SK-N-MC (cell line): ENCODE measurements around the gene CERS4.

ENCODE experiments used
- DNase-seq: peaks from one replicate; pipeline ENCODE4 v3.0.0-alpha.2; 2011; ENCODE audit warnings: low read depth, low spot score
- H3K27ac ChIP-seq: fragments of 200-600 bp; sonication (generic); 2 replicates; pipeline ENCODE4 v1.5.1; 2016; ENCODE audit warnings: mixed run types
- H3K36me3 ChIP-seq: fragments of 200-600 bp; sonication (generic); 2 replicates; pipeline ENCODE4 v1.6.1; 2017; ENCODE audit warnings: antibody characterized with exemption, low read length, mixed read lengths; ENCODE audit not compliant: insufficient read depth
- H3K4me3 ChIP-seq: fragments of 200-600 bp; sonication (generic); 2 replicates; pipeline ENCODE4 v1.5.1; 2016
- H3K9ac ChIP-seq: fragments of 200-600 bp; sonication (generic); 2 replicates; pipeline ENCODE4 v1.8.0; 2017; ENCODE audit warnings: mixed run types, mixed read lengths; ENCODE audit not compliant: insufficient read length
- H3K9me3 ChIP-seq: fragments of 200-600 bp; sonication (generic); 2 replicates; pipeline ENCODE4 v1.6.1; 2017; ENCODE audit warnings: low read depth, mild to moderate bottlenecking, antibody characterized with exemption, low read length, moderate library complexity, mixed read lengths
- EZH2 ChIP-seq: fragments of 200-600 bp; sonication (generic); IDR thresholded peaks from one replicate; pipeline ENCODE4 v1.6.1; 2017; ENCODE audit warnings: antibody characterized with exemption
- FOXP2 ChIP-seq: optimal IDR thresholded peaks from 2 replicates; pipeline ENCODE3; 2011; ENCODE audit warnings: mild to moderate bottlenecking, moderate library complexity; ENCODE audit not compliant: insufficient read depth; ENCODE audit errors: extremely low read length, control extremely low read depth
- POLR2AphosphoS5 ChIP-seq: IDR thresholded peaks from 2 replicates; pipeline ENCODE4 v1.6.1; 2012; ENCODE audit warnings: mild to moderate bottlenecking, low read depth, low read length, borderline replicate concordance

The CERS4 gene

DNA sequence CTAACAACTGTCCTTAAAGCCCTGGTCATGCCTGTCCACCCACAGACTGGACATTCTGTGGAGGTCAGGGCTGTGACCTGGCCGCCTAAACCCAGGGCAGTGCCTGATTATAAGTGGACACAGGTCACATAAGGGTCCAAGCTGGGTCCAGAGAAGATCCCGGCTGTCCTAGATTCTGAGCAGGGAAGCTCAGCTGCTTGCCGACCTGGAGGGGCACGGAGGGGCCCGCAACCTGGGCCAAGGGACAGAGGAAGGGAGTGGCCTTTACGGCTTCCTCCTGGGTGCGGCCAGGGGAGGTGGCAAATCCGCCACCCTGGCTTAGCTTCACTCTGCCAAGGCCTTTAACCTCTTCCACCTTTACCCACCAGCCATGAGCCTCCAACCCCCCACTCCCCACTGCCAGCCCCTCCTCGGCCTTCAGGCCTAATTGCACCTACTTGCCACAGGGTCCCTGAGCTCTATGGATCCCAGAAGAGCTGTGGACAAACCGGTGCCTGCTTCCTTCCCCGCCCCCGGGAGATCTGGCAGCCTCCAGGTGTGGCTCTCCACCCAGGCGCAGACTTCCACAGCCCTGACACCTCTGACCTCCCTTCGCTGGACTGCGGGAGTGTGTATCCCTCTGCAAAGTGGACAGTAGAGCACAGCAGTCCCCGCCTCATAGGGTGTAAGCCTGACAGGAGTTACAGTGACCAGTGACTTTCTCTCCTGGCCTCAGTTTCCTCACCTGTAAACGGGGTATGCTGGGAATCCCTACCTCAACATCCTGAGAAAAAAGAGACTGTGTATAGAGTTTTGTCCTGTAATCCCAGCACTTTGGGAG lies 97.3 kb downstream of the CERS4 start:
- Histone ChIP-seq H3K27ac (0 out of 2 replicates have a peak overlapping the region, but pooled peaks have one; percentile 30), H3K36me3 (peaks cover 59% of the 10 kb centered on the region), H3K4me3 (peak overlapping the region; percentile 98), H3K9ac (peak overlapping the region; percentile 87), H3K9me3 (no peaks in the 10 kb centered on the region)
- no peak for DNase-seq
- TF ChIP-seq POLR2AphosphoS5 (no peak), FOXP2 (no peak), EZH2 (no peak)

DNA sequence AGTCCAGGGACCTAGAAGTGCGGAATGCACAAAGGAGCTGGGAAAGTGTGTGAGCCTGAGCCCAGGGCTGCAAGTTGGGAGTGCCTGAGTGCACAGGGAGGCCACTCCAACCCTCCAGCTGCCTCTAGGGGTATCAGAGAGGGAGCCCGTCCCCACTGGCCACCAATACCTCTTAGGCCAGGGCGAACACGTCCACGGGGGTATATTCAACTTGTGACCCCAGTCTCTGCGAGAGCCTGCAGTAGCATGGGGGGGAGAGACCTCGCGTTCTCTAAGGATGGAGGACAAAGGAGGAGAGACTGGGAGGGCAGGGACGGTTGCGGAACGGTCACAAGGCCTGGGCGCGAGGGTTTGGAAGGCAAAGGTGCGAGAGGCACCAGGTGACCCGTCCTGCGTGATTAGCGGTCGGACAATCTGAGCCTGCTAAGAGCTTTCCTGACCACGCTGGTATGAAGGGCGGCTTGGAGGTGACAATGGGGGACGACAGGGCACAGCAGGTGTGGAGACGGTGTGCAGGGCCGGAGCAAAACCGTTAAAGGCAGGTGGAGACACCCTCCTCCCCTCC lies 98.3 kb downstream of the CERS4 start:
- H3K9ac ChIP-seq = peak overlapping the region; percentile 87
- TF ChIP-seq FOXP2 (no peak), EZH2 (no peak), POLR2AphosphoS5 (no peak)
- H3K9me3 ChIP-seq = no peaks in the 10 kb centered on the region
- peak overlapping the region; percentile 77 for H3K27ac ChIP-seq
- DNase-seq = no peak
- H3K36me3 ChIP-seq = peaks cover 56% of the 10 kb centered on the region
- H3K4me3 ChIP-seq = peak overlapping the region; percentile 98

- no peaks in the 10 kb centered on the region for H3K9me3 ChIP-seq
- peak within 1 kb of the TSS; percentile 77 for H3K27ac ChIP-seq
- peaks cover 55% of the 10 kb centered on the region for H3K36me3 ChIP-seq
- DNase-seq = peak; percentile 39
- peak within 1 kb of the TSS; percentile 98 for H3K4me3 ChIP-seq
- TF ChIP-seq POLR2AphosphoS5 (peak; percentile 96), FOXP2 (no peak), EZH2 (no peak)
- H3K9ac ChIP-seq = peak within 1 kb of the TSS; percentile 87
These were observed 99.0 kb downstream of the CERS4 start, which contains the start of gene CD320 for GRCh38 chr19:8307965-8308866. TSS of gene CD320 (minus strand) at chr19:8308358. CDS start at chr19:8308290, 68 bp downstream.

- TF ChIP-seq FOXP2 = no peak
- no peak for TF ChIP-seq EZH2
- TF ChIP-seq POLR2AphosphoS5 = no peak
- DNase-seq = no peak
- peaks cover 54% of the 10 kb centered on the region for H3K36me3 ChIP-seq
- peak overlapping the region; percentile 98 for H3K4me3 ChIP-seq
- H3K27ac ChIP-seq = no peak overlapping the region
- H3K9me3 ChIP-seq = no peaks in the 10 kb centered on the region
- no peak overlapping the region for H3K9ac ChIP-seq
These were observed 99.7 kb downstream of the CERS4 start for GRCh38 chr19:8308891-8309291.

- Histone ChIP-seq H3K9ac (no peak overlapping the region), H3K36me3 (peaks cover 51% of the 10 kb centered on the region), H3K9me3 (no peaks in the 10 kb centered on the region), H3K27ac (no peak overlapping the region), H3K4me3 (no peak overlapping the region)
- no peak for DNase-seq
- no peak for TF ChIP-seq FOXP2
- no peak for TF ChIP-seq EZH2
- no peak for TF ChIP-seq POLR2AphosphoS5
These were observed 101.3 kb downstream of the CERS4 start for GRCh38 chr19:8310342-8311055.

- Histone ChIP-seq H3K4me3 (no peak overlapping the region), H3K9ac (no peak overlapping the region), H3K9me3 (no peaks in the 10 kb centered on the region), H3K36me3 (peaks cover 47% of the 10 kb centered on the region), H3K27ac (peak overlapping the region; percentile 60; the same call in 1 of the 2 replicates)
- TF ChIP-seq FOXP2 (no peak), POLR2AphosphoS5 (no peak), EZH2 (no peak)
- no peak for DNase-seq
These were observed 102.5 kb downstream of the CERS4 start for GRCh38 chr19:8311461-8312260.
